ENCODE measurements around the gene H6PD. TPM values are rescaled to one million over a fixed set of nuclear protein-coding genes. Genes with fewer than 3 reads are reported as not detected.

The H6PD gene
- total and polyA plus RNA-seq, 9 of the 15 experiments (the other 6 are each of a cell fraction or from before 2014, with no cell fraction given) = 0.04 to 2.5 (median 0.95) TPM

- TF ChIP-seq ZNF609 (CRISPR knock-in tag; IDR thresholded peaks at IDR 0.05; ENCODE audit: borderline replicate concordance) (no peak), ZNF197 (CRISPR knock-in tag; IDR thresholded peaks at IDR 0.05; ENCODE audit: low read depth) (no peak), GABPA (tag; conservative IDR thresholded peaks at IDR 0.05; ENCODE audit: low read depth) (no peak), SMC3 (conservative IDR thresholded peaks at IDR 0.05; ENCODE audit: insufficient read depth, low read depth, low read length) (peak; percentile 41; the same call in 1 of the 2 replicates), PKNOX1 (IDR thresholded peaks at IDR 0.05) (peak; percentile 47; the same call in 1 of the 2 replicates), SRSF9 (IDR thresholded peaks at IDR 0.05; ENCODE audit: borderline replicate concordance, low read depth, low read length) (no peak), ZNF23 (CRISPR knock-in tag; IDR thresholded peaks at IDR 0.05) (no peak), CTBP1 (IDR thresholded peaks at IDR 0.05; ENCODE audit: borderline replicate concordance) (peak; percentile 30; the same call in 1 of the 2 replicates), U2AF1 (optimal IDR thresholded peaks at IDR 0.05; ENCODE audit: low read depth, low read length) (no peak), TEAD2 (tag; IDR thresholded peaks at IDR 0.05) (no peak)
Measured at GRCh38 chr1:9249534-9250410, 15.2 kb downstream of the H6PD start (continued).
